Measurements from ENCODE around the gene PBX1.

The PBX1 gene

DNA sequence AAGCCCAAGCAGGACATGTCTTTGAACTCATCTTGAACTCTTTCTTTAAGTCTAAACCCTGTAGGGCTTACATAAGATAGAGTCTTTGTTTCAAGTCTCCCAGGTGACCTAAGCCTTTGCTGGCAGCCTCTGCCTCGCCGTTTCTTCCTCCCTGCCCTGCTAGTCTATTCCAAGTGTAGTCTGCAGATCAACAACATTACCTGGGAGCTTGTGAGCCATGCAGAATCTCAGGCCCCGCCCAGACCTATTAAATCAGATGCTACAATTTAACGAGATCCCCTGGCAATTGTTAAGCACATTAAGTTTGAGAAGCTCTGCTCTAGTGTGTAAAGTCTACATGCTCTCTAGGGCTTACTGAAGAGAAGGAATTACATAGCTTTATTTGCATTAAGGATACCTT, 271.6 kb downstream of the PBX1 start:
- no peak for DNase-seq (ENCODE audit: low spot score)

- DNase-seq (ENCODE audit: low spot score) = no peak
Measured at GRCh38 chr1:164834641-164835040, 275.7 kb downstream of the PBX1 start.

DNA sequence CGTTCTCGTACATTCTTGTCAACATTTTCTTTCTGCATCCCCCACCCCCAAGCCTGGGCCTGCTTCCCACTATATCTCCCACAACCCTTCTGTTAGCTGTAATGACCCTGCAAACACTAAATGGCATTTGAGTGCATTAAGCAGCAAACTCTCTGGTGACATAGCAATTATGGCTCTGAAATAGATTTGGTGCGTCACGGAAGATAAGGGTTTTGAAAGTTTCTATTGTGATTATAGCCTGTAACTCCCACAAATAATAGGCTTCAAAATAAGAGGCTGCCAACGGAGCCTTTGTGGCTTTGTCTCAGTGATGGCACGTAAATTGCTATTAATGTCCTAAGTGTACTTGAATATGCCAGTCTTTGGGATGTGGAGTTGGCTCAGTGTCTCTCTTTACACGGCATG, 277.6 kb downstream of the PBX1 start:
- no peak for DNase-seq (ENCODE audit: low spot score)

GRCh38 chr1:164838786-164839185, 279.8 kb downstream of the PBX1 start:
- DNase-seq (ENCODE audit: low spot score) = no peak

GRCh38 chr1:164840936-164841335, 282.0 kb downstream of the PBX1 start:
- no peak for DNase-seq (ENCODE audit: low spot score)

DNA sequence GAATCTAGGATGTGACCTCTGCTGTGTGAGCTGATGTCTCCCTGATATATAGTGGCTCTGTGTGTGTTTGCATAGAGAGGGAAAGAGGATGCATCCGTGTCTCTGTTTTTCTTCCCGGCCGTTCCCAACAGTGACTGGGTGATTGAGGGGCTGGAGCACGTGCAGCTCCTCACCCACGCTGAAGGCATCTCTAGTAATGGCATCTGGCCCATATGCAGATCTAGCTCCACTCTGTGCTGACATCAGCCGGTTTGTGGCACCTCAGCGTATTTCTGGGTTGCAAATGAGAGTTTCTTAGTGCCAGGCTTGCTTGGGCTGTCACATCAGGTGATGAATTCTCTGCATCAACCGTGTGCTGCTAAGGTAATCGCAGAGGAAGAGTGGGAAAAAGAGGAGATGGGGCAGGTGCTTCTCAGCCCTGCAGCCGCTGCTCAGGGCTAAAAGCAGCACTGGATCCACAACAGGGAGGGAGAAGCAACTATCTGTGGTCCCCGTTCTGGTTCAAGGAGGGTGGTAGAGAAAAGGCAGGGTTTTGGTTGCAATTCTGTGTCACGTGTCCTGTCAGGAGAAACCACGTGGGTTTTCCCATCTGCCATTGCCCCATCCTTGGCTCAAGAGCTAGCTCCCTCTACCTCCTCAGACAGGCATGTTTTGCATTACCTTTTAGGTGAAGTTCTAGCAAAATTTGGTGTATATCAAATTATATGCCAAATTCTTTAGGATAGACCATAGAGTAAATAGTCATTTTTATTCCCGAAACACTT, 282.9 kb downstream of the PBX1 start:
- DNase-seq (ENCODE audit: low spot score) = no peak

DNA sequence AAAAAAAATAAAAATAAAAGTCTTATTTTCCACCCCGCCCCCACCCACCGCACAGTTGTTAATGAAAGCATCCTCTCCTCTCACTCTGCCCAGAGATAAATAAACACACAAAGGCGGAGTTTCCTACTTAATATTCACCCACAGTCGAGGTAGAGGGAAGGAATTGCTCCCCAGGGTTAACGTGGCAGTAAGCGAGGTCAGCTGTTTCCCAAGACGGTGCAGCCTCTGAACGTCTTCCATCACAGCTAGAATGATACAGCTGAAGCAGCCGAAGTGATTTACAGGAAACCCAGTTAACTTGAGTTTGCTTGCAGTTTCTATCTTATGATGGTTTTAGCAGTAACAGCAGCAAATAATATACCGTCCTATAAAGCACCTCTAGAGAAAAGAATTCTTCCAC, 283.9 kb downstream of the PBX1 start:
- DNase-seq (ENCODE audit: low spot score) = no peak

GRCh38 chr1:164843743-164844500, 284.9 kb downstream of the PBX1 start:
- no peak for DNase-seq (ENCODE audit: low spot score)

GRCh38 chr1:164846731-164847691, 288.0 kb downstream of the PBX1 start:
- DNase-seq (ENCODE audit: low spot score) = no peak

- no peak for DNase-seq (ENCODE audit: low spot score)
Measured at GRCh38 chr1:164853146-164853545, 294.2 kb downstream of the PBX1 start.

DNA sequence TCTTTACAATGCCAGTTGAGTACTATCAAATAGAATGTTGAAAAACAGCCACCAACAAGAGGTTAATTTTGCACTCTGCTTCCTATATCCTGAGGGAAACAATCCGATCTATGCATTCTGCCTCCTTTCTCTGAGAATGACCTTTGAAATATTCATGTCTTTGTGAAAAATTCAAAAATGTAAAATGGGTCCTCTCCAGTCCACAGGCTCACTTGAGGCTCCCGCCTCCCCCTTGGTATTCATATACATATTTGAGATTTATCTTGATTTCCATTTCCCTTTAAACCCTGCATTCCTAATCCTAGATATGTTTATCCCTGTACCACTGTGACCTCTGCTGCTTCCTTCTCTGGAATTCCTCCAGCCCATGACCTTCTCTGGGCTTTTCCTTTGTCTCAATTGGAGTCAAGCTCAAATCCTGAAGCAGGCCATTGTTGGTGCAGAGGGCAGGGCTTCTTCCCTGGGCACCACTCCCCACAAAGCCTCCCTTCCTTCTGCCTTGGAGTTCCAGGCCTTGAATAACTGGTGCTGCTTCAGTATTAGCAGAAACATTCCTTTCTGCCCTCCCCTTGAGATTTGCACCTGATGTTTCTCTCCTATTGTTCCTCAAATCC, 296.8 kb downstream of the PBX1 start:
- no peak for DNase-seq (ENCODE audit: low spot score)

DNA sequence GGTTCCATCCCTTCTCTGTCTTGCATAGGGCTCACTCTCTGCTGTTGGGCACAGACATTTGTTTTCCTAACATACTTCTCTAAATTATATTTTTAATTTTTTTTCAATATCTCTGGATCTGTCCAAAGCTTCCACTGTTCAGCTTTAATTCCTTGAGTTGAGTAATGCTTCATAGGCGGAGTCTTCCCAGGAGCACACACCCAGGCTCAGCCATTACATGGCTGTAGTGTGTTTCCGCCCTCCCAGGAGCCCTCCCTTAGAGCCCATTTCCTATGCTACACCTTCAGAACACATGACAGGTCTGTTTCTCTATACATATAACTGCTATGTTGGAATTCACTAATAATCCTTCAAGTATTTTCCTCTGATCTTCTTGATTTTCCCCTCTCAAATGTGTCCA, 297.4 kb downstream of the PBX1 start:
- no peak for DNase-seq (ENCODE audit: low spot score)

- DNase-seq (ENCODE audit: low spot score) = no peak
Measured at GRCh38 chr1:164857439-164857838, 298.5 kb downstream of the PBX1 start.

DNA sequence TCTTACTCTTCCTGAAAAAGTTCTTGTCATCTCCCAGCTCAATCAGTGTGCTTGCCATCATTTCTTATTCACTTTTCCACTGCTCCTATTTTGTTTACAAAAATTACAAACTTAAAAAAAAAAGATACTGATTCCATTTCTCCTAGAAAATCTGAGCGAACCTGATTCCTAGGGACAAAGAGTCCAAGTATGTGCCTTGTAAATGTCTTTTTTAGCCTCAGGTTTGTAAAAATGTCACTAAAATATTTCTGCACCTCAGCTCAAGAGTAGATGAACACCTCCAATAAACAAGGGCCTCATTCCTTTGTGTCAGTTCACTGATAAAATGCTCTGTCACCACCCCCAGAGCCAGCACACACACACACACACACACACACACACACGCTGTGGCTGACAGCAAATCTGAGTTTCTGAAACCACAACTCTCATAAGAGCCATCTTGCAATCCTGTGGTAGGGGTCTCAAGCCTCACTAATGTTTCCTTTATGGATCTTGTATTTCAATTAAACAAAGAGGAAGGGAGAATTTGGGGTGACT, 299.2 kb downstream of the PBX1 start:
- DNase-seq (ENCODE audit: low spot score) = no peak

- DNase-seq (ENCODE audit: low spot score) = no peak
Measured at GRCh38 chr1:164861632-164862031, 302.6 kb downstream of the PBX1 start.

DNA sequence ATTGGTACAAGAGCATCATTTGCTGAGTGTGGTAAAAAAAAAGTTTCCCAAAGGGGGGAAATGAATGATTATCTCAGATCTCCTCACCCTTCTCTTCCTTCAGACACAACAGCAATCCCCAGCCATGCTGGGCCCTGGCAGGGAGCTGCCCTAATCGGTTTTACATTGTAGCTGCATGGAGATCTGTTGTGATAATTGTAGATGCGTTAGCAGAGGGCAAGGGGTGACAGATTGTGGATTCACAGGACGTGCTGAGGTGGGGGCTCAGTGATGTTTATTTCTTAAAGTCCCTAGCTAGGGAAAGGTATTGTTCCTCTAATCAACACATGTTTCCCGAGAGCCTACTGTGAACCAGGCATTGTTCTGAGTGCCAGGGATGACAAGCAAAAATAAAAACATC, 304.1 kb downstream of the PBX1 start:
- no peak for DNase-seq (ENCODE audit: low spot score)

GRCh38 chr1:164864161-164864560, 305.2 kb downstream of the PBX1 start:
- no peak for DNase-seq (ENCODE audit: low spot score)

GRCh38 chr1:164865385-164865784, 306.4 kb downstream of the PBX1 start:
- no peak for DNase-seq (ENCODE audit: low spot score)

GRCh38 chr1:164867590-164867989, 308.6 kb downstream of the PBX1 start:
- no peak for DNase-seq (ENCODE audit: low spot score)

DNA sequence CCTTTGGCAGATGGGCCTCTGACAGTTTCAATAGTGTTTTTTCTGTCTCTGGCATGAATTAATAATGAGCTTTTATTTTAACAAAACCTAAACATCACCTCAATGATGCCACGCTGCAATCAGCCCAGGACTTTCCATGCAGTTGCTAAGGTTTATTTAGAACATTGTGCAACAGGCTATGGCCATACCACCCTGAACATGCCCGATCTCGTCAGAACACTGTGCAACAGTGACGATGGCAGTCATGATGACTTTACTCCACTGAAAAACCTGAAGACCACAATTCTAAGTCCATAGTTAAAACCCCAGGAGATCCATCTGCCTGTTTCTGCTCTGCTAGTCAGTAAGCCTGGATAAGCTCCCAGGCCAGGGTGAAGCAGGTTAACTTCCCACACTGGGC, 310.0 kb downstream of the PBX1 start:
- no peak for DNase-seq (ENCODE audit: low spot score)

DNA sequence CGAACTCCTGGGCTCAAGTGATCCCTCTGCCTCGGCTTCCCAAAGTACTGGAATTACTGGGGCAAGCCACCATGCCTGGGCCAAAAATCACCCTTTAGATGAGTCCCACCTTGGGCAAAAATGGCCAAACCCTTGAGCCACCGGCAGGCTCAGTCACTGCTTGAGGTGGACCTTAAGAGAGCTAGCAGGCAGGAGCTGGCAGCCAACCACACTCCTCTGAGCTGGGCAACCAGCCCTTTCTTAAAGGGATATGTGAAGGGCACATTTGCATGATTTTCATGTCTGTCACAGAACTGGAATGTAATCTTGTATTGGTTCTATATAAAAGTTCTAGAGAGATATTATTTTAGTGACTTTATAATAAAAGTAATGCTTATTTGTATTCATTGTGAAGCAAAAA, 316.5 kb downstream of the PBX1 start:
- no peak for DNase-seq (ENCODE audit: low spot score)

Data from CD4-positive, alpha-beta T cell treated with Interleukin-2 at 100 ng/mL for 4 hours (primary cell).